Upper lobe of left lung (tissue), 4 donors: Measurements from ENCODE around the gene MKI67.

Experiments
- CTCF ChIP-seq, 6 experiments: fragments of 450-650 bp in 4 of 6; fragments of 200-600 bp in 2 of 6; sonication (generic) in 2 of 6; IDR thresholded peaks; one replicate each; pipeline ENCODE4 v1.5.1; 2016 to 2019; ENCODE audit warnings: antibody characterized with exemption in 6 of 6
- POLR2A ChIP-seq, 4 donors: fragments of 450-650 bp; IDR thresholded peaks; one replicate each; pipeline ENCODE4 v1.5.1; 2016 to 2017; ENCODE audit warnings: antibody characterized with exemption in 4 of 4, mild to moderate bottlenecking in 2 of 4

GRCh38 chr10:128081720-128082119 lies 44.5 kb downstream of the MKI67 start:
- TF ChIP-seq CTCF (IDR thresholded peaks at IDR 0.05) (no peak), POLR2A (IDR thresholded peaks at IDR 0.05) (no peak)
